Measurements from ENCODE around the gene RGPD6.
"Not testable (repeated sequence)": the region's sequence is repeated elsewhere in the genome, so short reads cannot be mapped to it uniquely, and the experiment has no call there.

RGPD6 gene

DNA sequence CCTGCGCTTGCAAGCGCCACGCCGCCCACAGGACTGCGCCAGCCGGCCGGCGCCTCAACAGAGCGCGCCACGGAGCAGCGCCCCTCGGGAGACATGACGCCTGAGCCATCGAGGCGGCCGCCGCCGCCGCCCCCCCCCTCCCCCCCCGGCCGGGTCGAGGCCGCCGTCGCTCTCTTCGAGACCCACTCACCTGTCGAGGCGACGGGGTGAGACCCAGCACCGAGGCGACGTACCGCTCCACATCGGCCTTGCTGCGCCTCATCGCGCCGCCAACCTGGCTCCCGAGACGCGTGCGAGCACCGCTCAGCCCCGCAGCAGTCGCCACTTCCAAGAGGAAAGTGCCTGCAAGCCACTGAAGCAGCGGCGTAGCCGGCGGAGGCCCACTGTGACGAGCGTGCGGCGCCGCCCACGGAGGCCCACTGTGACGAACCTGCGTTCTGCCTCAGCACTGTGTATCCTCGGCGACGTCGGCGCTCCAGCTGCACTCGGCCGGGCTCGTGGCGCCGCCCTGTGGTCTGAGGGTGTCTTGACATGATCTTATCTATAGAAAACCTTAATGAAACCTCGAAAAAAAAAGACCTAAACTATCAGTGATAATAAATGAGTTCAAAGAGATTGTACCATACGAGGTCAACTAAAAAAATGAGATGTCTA lies at the start of gene RGPD6:
RGPD6 (minus strand) TSS at position 460 of the 654 bp plus-strand sequence; CDS start at position 262, 198 bp downstream.
- not testable (repeated sequence) for H3K36me3 ChIP-seq (ENCODE audit: control insufficient read depth in 2 of 2, insufficient read depth in 2 of 2, low read length in 2 of 2); H3K4me1 ChIP-seq (ENCODE audit: control insufficient read depth, insufficient read depth, low read length); H3K9ac ChIP-seq (ENCODE audit: low read length in 2 of 2); H3K4me3 ChIP-seq (ENCODE audit: low read length in 2 of 2); H3K27me3 ChIP-seq (ENCODE audit: control insufficient read depth in 1 of 2, insufficient read depth in 2 of 2, low read length in 2 of 2); H3K9me3 ChIP-seq (ENCODE audit: control insufficient read depth in 2 of 2, low read length in 2 of 2); H3K27ac ChIP-seq (ENCODE audit: low read length)

DNA sequence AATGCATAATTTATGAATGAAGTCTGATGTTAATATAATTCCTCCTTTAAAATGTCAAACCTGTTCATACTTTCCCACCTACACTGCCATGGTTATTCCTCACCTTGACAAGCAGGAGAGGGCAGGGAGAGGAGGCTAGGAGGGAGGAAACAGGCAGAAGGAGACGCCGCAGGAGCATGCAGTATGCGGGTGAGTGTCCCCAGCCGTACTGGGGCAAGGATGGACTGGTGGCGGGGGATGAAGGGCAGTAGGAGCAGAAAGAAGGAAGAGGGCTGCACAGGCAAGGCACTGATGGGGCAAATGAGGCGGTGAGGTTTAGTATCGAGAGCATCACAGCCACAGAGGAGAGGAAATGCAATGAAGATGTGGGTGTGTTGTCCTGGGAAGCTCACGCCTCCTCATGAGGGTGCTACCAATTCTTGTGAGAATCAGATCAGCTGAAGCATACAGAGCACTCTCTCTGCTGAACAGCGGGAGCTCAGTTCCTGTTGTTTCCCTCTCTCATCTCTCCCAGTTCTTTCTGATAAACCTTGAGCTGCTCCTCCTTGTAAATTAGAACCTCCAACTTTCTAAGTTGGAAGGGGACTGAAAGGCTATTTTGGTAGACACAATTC lies 42.4 kb upstream of the RGPD6 start:
- not testable (repeated sequence) for H3K36me3 ChIP-seq (ENCODE audit: control insufficient read depth in 2 of 2, insufficient read depth in 2 of 2, low read length in 2 of 2); H3K27me3 ChIP-seq (ENCODE audit: control insufficient read depth in 1 of 2, insufficient read depth in 2 of 2, low read length in 2 of 2); H3K9ac ChIP-seq (ENCODE audit: low read length in 2 of 2); H3K27ac ChIP-seq (ENCODE audit: low read length); H3K4me1 ChIP-seq (ENCODE audit: control insufficient read depth, insufficient read depth, low read length); H3K4me3 ChIP-seq (ENCODE audit: low read length in 2 of 2); H3K9me3 ChIP-seq (ENCODE audit: control insufficient read depth in 2 of 2, low read length in 2 of 2)

DNA sequence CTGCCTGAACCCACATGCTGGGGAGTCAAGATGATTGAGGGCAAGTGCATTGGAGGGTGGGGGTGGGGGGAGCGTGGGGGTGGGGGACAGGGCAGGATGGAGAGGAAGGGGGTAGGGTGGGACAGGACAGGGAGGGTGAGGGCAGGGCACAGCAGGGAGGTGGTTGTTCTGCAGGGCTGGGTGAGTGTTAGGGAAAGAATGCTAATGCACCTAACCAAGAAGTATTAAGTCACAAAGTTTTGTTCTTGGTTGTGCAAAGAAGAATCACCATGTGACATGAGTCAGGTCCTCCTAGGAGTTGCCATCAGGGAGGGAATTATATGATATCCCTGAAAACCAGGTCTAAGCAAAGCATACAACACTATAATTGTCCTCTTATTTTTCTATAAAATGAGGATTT lies 36.9 kb upstream of the RGPD6 start:
- H3K27ac ChIP-seq (ENCODE audit: low read length); H3K9me3 ChIP-seq (ENCODE audit: control insufficient read depth in 2 of 2, low read length in 2 of 2); H3K4me3 ChIP-seq (ENCODE audit: low read length in 2 of 2); H3K9ac ChIP-seq (ENCODE audit: low read length in 2 of 2); H3K4me1 ChIP-seq (ENCODE audit: control insufficient read depth, insufficient read depth, low read length); H3K36me3 ChIP-seq (ENCODE audit: control insufficient read depth in 2 of 2, insufficient read depth in 2 of 2, low read length in 2 of 2); H3K27me3 ChIP-seq (ENCODE audit: control insufficient read depth in 1 of 2, insufficient read depth in 2 of 2, low read length in 2 of 2): not testable (repeated sequence)

DNA sequence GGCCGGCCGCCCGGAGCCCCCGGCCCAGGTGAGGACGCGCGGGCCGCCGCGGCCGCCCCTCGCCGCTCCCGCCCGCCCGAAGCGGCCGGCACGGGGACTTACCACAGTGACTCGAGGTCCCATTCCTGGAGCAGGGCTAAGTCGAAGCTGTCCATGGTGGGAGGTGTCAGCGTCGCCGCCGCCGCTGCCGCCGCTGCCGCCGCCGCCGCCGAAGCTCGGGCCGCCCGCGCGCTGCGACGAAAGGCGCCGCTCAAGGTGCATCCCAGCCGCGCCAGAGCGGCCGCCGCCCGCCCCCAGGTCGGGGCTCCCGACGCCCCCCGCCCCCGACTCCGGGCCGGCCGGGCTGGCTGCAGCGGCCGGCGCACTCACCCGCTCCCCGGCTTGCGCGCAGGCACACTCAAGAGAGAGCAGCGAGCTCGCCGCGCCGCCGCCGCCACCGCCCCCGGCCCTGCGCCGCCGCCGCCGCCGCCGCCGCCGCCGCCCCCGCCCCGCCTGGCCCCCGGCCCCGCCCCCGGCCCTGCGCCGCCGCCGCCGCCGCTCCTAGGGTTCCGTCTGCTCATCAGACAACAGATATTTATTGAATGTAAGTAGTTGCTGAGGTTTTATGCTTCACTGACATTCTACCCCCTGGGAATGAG lies 33.7 kb upstream of the RGPD6 start:
- not testable (repeated sequence) for H3K4me3 ChIP-seq (ENCODE audit: low read length in 2 of 2); H3K4me1 ChIP-seq (ENCODE audit: control insufficient read depth, insufficient read depth, low read length); H3K36me3 ChIP-seq (ENCODE audit: control insufficient read depth in 2 of 2, insufficient read depth in 2 of 2, low read length in 2 of 2); H3K9ac ChIP-seq (ENCODE audit: low read length in 2 of 2); H3K27ac ChIP-seq (ENCODE audit: low read length); H3K9me3 ChIP-seq (ENCODE audit: control insufficient read depth in 2 of 2, low read length in 2 of 2); H3K27me3 ChIP-seq (ENCODE audit: control insufficient read depth in 1 of 2, insufficient read depth in 2 of 2, low read length in 2 of 2)

DNA sequence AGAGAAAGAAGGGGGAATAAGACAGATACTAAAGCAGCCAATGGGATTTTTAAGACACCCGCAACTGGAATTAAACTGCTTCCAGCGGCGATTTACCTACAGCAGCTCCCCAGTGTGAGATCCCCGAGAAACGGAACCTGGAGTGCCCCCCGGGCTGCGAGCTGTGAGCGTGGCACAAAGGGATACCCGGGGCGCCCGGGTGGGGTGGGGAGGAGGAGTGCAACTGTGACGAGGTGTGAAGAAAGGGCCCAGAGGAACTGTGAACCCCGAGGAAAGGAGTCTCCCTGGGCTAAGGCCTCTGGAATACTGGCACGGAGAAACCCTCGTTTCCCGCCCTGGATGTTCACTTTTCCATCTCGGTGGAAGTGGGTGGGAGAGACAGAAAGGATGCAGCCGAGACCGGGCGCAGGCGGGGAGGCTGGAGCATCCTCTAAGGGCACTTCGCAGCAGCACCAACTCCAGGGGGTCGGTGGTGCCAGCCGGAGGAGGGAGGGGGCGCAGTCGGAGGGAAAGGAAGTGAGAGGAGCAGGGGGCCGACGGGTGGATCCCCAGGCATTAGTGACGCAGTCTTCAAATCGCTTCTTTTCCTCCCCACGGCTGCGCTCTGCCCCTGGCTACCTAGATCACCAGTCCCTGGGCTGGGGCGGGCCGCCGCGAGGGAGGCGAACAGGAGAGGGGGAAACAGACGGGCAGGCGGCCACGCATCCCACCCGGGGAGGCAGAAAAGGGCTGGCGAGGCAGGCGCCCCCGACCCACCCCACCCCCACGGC lies 33.0 kb upstream of the RGPD6 start:
- H3K9me3 ChIP-seq (ENCODE audit: control insufficient read depth in 2 of 2, low read length in 2 of 2); H3K4me3 ChIP-seq (ENCODE audit: low read length in 2 of 2); H3K36me3 ChIP-seq (ENCODE audit: control insufficient read depth in 2 of 2, insufficient read depth in 2 of 2, low read length in 2 of 2); H3K27ac ChIP-seq (ENCODE audit: low read length); H3K27me3 ChIP-seq (ENCODE audit: control insufficient read depth in 1 of 2, insufficient read depth in 2 of 2, low read length in 2 of 2); H3K9ac ChIP-seq (ENCODE audit: low read length in 2 of 2); H3K4me1 ChIP-seq (ENCODE audit: control insufficient read depth, insufficient read depth, low read length): not testable (repeated sequence)

DNA sequence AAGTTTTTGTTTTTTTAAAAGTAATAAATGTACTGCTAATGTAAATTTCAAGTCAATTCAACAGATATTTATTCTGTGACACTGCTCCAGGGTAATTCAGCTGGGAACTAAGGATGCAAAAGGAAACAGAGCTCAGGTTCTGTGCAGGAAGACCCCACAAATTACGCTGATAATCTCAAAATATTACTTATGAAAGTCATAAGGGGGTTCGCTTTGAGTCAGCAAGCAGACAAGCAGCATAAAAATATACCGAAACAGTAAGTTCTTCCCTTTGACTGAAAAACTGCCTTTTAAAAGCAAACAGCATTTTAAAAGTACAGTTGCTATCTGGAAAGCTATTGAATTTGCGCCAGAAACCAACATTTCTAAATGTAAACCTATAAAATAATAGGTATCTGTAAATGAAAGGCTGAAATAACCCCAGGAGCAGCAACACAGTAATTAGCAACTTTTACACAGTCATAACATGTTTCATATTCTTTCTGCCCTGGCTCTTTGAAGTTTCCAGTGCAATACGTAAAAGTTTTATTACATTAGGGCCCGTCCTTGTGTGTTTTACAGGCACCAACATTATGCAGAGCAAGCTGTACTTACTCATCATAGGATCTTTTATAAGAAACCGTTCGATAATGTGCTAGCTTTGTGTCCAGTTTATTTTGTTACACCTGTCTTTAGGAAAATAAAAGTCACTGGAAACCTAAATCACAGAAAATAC lies 31.9 kb upstream of the RGPD6 start:
- not testable (repeated sequence) for H3K27me3 ChIP-seq (ENCODE audit: control insufficient read depth in 1 of 2, insufficient read depth in 2 of 2, low read length in 2 of 2); H3K36me3 ChIP-seq (ENCODE audit: control insufficient read depth in 2 of 2, insufficient read depth in 2 of 2, low read length in 2 of 2)

DNA sequence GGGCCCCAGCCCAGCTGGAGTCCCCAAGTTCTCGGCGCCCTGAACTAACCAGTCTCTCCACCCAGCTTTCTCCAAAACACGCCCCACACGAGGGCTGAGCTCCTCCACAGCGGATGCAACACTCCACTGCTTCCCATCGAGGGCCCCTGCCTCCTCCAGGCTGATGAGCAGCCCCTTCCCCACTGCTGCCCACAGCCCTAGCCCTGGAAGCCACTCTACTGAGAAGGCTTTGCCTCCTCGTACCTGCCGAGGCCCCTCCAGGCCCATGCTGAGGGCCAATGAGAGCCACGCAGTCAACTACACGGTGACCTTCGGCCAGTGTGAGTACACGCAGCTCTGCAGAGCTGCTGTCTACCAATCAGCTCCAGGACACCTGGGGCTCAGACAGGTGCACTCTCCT lies 28.0 kb upstream of the RGPD6 start:
- H3K9ac ChIP-seq (ENCODE audit: low read length in 2 of 2); H3K27ac ChIP-seq (ENCODE audit: low read length); H3K9me3 ChIP-seq (ENCODE audit: control insufficient read depth in 2 of 2, low read length in 2 of 2); H3K4me3 ChIP-seq (ENCODE audit: low read length in 2 of 2); H3K36me3 ChIP-seq (ENCODE audit: control insufficient read depth in 2 of 2, insufficient read depth in 2 of 2, low read length in 2 of 2); H3K4me1 ChIP-seq (ENCODE audit: control insufficient read depth, insufficient read depth, low read length); H3K27me3 ChIP-seq (ENCODE audit: control insufficient read depth in 1 of 2, insufficient read depth in 2 of 2, low read length in 2 of 2): not testable (repeated sequence)

More for the DNA sequence above, 31.9 kb upstream of the RGPD6 start:
- H3K9ac ChIP-seq (ENCODE audit: low read length in 2 of 2); H3K4me3 ChIP-seq (ENCODE audit: low read length in 2 of 2); H3K4me1 ChIP-seq (ENCODE audit: control insufficient read depth, insufficient read depth, low read length); H3K9me3 ChIP-seq (ENCODE audit: control insufficient read depth in 2 of 2, low read length in 2 of 2); H3K27ac ChIP-seq (ENCODE audit: low read length): not testable (repeated sequence)

DNA sequence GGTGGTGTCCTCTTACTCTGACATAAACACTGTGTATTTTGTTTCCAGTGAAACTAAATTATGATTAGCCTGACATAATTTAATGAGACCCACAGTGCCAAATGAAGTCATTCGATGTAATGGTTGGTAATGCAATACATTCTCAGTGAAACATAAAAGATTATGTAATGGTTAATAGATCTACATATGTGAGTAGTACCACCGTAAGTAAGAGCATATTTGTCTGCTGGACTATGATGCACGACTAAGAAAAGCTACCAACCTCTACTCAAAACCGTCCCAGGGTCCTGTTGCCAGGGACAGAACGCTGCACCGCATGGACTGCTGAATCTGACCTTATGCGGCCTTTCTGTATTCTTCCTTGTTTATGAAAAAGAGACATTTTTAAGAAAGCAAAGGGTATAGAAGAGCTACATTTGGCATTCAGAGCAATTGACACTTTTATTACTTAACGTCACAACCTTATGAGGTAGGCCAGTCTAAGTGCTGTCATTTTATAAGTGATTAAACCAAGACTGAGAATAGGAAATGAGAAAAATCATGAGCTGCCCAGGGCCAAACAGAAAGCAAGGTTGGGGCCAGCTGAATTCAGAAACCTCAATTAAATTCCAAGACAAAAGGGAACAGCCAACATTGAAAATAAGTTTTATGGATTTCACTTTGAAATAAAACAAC lies 27.0 kb upstream of the RGPD6 start:
- not testable (repeated sequence) for H3K4me3 ChIP-seq (ENCODE audit: low read length in 2 of 2); H3K9ac ChIP-seq (ENCODE audit: low read length in 2 of 2); H3K36me3 ChIP-seq (ENCODE audit: control insufficient read depth in 2 of 2, insufficient read depth in 2 of 2, low read length in 2 of 2); H3K9me3 ChIP-seq (ENCODE audit: control insufficient read depth in 2 of 2, low read length in 2 of 2); H3K27ac ChIP-seq (ENCODE audit: low read length); H3K27me3 ChIP-seq (ENCODE audit: control insufficient read depth in 1 of 2, insufficient read depth in 2 of 2, low read length in 2 of 2); H3K4me1 ChIP-seq (ENCODE audit: control insufficient read depth, insufficient read depth, low read length)

DNA sequence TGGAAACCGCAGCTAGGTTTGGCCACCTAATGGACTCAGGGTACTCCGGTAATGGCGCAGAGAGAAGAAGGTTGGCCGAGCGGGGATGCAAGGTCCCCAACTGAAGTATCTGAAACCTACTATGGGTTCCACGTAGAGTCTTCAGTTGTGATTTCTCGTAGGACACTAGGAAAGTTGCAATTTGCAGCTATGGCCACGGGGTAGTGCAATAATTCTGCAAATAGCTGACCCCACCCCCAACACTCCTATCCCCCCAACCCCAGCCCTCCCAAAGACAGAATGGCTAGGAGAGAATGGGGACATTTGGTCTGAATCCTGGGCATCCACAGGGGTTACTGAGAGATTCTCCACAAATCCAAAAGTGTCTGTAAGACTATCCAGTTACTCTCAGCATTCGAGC lies 25.1 kb upstream of the RGPD6 start:
- not testable (repeated sequence) for H3K27me3 ChIP-seq (ENCODE audit: control insufficient read depth in 1 of 2, insufficient read depth in 2 of 2, low read length in 2 of 2); H3K36me3 ChIP-seq (ENCODE audit: control insufficient read depth in 2 of 2, insufficient read depth in 2 of 2, low read length in 2 of 2); H3K4me1 ChIP-seq (ENCODE audit: control insufficient read depth, insufficient read depth, low read length); H3K9me3 ChIP-seq (ENCODE audit: control insufficient read depth in 2 of 2, low read length in 2 of 2); H3K27ac ChIP-seq (ENCODE audit: low read length); H3K9ac ChIP-seq (ENCODE audit: low read length in 2 of 2); H3K4me3 ChIP-seq (ENCODE audit: low read length in 2 of 2)

DNA sequence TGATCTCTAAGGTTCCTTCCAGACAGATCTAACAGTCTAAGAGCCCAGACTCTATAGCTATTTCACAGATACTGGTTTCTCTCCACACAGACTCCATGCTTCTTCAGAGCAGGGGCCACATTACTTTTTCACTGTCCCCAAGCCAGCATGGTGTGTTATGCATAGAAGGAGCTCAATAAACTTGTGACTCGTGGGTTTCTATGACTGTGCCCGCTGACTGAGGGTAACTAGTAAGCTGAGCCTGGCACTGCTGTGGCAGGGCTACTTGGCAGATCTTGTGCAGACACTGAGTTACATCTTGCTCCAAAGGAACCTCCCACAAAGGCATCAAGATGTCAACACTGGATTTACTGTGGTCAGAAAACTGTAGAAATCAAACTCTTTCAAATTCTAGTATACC lies 15.0 kb upstream of the RGPD6 start:
- H3K9ac ChIP-seq (ENCODE audit: low read length in 2 of 2); H3K4me1 ChIP-seq (ENCODE audit: control insufficient read depth, insufficient read depth, low read length); H3K27ac ChIP-seq (ENCODE audit: low read length); H3K9me3 ChIP-seq (ENCODE audit: control insufficient read depth in 2 of 2, low read length in 2 of 2); H3K36me3 ChIP-seq (ENCODE audit: control insufficient read depth in 2 of 2, insufficient read depth in 2 of 2, low read length in 2 of 2); H3K27me3 ChIP-seq (ENCODE audit: control insufficient read depth in 1 of 2, insufficient read depth in 2 of 2, low read length in 2 of 2); H3K4me3 ChIP-seq (ENCODE audit: low read length in 2 of 2): not testable (repeated sequence)
